HL-60 (cell line): ENCODE data around the gene CCK.

Experiments
- GABPA ChIP-seq: IDR thresholded peaks from 2 replicates; pipeline ENCODE4 v1.6.1; 2012; ENCODE audit warnings: low read depth
- POLR2AphosphoS5 ChIP-seq: IDR thresholded peaks from 2 replicates; pipeline ENCODE4 v1.6.1; 2012; ENCODE audit warnings: low read depth
- TF ChIP-seq, protein P1 (sequence below): IDR thresholded peaks from one replicate; pipeline ENCODE4 v1.5.1; 2011; ENCODE audit warnings: low read length, control low read depth, inconsistent platforms; ENCODE audit not compliant: insufficient read depth

DNA sequence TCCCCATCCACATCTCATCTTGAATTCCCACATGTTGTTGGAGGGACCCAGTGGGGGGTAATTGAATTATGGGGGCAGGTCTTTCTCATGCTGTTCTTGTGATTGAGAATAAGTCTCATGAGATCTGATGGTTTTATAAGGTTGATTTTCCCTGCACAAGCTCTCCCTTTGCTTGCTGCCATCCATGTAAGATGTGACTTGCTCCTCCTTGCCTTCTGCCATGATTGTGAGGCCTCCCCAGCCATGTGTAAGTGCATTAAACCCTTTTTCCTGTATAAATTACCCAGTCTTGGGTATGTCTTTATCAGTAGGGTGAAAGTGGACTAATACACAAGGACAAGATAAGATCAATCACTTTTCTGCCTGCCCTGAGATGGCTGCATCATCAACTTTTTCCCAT lies 5.8 kb upstream of the CCK start:
- TF ChIP-seq, protein P1, sequence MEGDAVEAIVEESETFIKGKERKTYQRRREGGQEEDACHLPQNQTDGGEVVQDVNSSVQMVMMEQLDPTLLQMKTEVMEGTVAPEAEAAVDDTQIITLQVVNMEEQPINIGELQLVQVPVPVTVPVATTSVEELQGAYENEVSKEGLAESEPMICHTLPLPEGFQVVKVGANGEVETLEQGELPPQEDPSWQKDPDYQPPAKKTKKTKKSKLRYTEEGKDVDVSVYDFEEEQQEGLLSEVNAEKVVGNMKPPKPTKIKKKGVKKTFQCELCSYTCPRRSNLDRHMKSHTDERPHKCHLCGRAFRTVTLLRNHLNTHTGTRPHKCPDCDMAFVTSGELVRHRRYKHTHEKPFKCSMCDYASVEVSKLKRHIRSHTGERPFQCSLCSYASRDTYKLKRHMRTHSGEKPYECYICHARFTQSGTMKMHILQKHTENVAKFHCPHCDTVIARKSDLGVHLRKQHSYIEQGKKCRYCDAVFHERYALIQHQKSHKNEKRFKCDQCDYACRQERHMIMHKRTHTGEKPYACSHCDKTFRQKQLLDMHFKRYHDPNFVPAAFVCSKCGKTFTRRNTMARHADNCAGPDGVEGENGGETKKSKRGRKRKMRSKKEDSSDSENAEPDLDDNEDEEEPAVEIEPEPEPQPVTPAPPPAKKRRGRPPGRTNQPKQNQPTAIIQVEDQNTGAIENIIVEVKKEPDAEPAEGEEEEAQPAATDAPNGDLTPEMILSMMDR = no peak
- no peak for TF ChIP-seq POLR2AphosphoS5
- TF ChIP-seq GABPA = no peak
